SK-N-MC (cell line): ENCODE data around the gene ETS2.

ENCODE experiments used
- DNase-seq: peaks from one replicate; pipeline ENCODE4 v3.0.0-alpha.2; 2011; ENCODE audit warnings: low read depth, low spot score
- H3K27ac ChIP-seq: fragments of 200-600 bp; sonication (generic); 2 replicates; pipeline ENCODE4 v1.5.1; 2016; ENCODE audit warnings: mixed run types
- H3K36me3 ChIP-seq: fragments of 200-600 bp; sonication (generic); 2 replicates; pipeline ENCODE4 v1.6.1; 2017; ENCODE audit warnings: antibody characterized with exemption, low read length, mixed read lengths; ENCODE audit not compliant: insufficient read depth
- H3K4me3 ChIP-seq: fragments of 200-600 bp; sonication (generic); 2 replicates; pipeline ENCODE4 v1.5.1; 2016
- H3K9ac ChIP-seq: fragments of 200-600 bp; sonication (generic); 2 replicates; pipeline ENCODE4 v1.8.0; 2017; ENCODE audit warnings: mixed run types, mixed read lengths; ENCODE audit not compliant: insufficient read length
- H3K9me3 ChIP-seq: fragments of 200-600 bp; sonication (generic); 2 replicates; pipeline ENCODE4 v1.6.1; 2017; ENCODE audit warnings: low read depth, mild to moderate bottlenecking, antibody characterized with exemption, low read length, moderate library complexity, mixed read lengths
- EZH2 ChIP-seq: fragments of 200-600 bp; sonication (generic); IDR thresholded peaks from one replicate; pipeline ENCODE4 v1.6.1; 2017; ENCODE audit warnings: antibody characterized with exemption
- FOXP2 ChIP-seq: optimal IDR thresholded peaks from 2 replicates; pipeline ENCODE3; 2011; ENCODE audit warnings: mild to moderate bottlenecking, moderate library complexity; ENCODE audit not compliant: insufficient read depth; ENCODE audit errors: extremely low read length, control extremely low read depth
- POLR2AphosphoS5 ChIP-seq: IDR thresholded peaks from 2 replicates; pipeline ENCODE4 v1.6.1; 2012; ENCODE audit warnings: mild to moderate bottlenecking, low read depth, low read length, borderline replicate concordance

Gene ETS2

GRCh38 chr21:38794978-38795377 is 10.8 kb upstream of the ETS2 start:
- no peak overlapping the region for H3K4me3 ChIP-seq
- H3K36me3 ChIP-seq = no peaks in the 10 kb centered on the region
- H3K9me3 ChIP-seq = no peaks in the 10 kb centered on the region
- TF ChIP-seq EZH2 (no peak), FOXP2 (no peak), POLR2AphosphoS5 (no peak)
- H3K27ac ChIP-seq = no peak overlapping the region
- DNase-seq = no peak
- H3K9ac ChIP-seq = no peak overlapping the region

DNA sequence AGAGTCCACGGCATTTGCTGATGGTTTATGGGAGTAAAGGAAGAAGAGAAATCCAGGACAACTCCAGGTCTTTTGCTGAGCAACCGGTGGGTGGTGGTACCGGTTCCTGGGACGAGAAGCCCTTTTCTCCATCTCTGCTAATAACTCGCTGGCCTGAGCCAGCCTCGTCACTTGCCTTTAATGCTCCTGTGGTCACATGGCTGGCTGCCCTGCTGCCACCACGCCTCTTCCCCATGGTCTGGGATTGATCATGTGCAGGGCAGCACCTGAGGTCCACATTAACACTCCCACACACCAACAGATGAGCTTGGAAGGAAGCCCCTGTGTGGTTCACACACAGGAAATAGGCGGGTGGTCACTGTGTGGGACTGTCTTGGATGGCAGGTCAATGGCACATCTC is 10.3 kb upstream of the ETS2 start:
- Histone ChIP-seq H3K36me3 (no peaks in the 10 kb centered on the region), H3K27ac (no peak overlapping the region), H3K9me3 (no peaks in the 10 kb centered on the region), H3K4me3 (no peak overlapping the region), H3K9ac (no peak overlapping the region)
- no peak for DNase-seq
- no peak for TF ChIP-seq EZH2
- TF ChIP-seq FOXP2 = no peak
- no peak for TF ChIP-seq POLR2AphosphoS5

DNA sequence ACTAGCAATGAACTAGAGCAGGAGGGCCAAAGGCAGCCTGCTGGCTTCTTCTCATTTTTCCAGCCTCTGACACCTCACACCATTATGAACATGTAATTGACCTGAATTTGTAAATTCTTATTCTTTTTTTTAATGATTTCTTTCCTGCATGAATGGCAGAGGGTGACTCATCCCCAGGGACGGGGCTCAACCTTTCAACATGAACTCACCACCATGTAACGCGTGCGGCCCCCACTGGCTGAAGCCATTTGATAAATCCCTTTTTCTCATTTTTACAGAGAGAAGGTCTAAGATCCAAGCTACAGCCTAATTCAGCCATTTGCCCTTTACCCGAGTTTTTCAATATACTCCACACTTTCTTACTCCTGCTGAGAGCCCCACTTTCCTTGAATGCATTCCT is 9.3 kb upstream of the ETS2 start:
- no peak for TF ChIP-seq EZH2
- TF ChIP-seq FOXP2 = no peak
- no peak for TF ChIP-seq POLR2AphosphoS5
- no peaks in the 10 kb centered on the region for H3K36me3 ChIP-seq
- no peak overlapping the region for H3K4me3 ChIP-seq
- H3K27ac ChIP-seq = no peak overlapping the region
- H3K9me3 ChIP-seq = no peaks in the 10 kb centered on the region
- no peak for DNase-seq
- H3K9ac ChIP-seq = no peak overlapping the region

GRCh38 chr21:38797470-38797869 is 8.3 kb upstream of the ETS2 start:
- Histone ChIP-seq H3K9me3 (no peaks in the 10 kb centered on the region), H3K36me3 (no peaks in the 10 kb centered on the region), H3K4me3 (no peak overlapping the region), H3K9ac (no peak overlapping the region), H3K27ac (no peak overlapping the region)
- TF ChIP-seq POLR2AphosphoS5 = no peak
- no peak for TF ChIP-seq EZH2
- TF ChIP-seq FOXP2 = no peak
- no peak for DNase-seq

DNA sequence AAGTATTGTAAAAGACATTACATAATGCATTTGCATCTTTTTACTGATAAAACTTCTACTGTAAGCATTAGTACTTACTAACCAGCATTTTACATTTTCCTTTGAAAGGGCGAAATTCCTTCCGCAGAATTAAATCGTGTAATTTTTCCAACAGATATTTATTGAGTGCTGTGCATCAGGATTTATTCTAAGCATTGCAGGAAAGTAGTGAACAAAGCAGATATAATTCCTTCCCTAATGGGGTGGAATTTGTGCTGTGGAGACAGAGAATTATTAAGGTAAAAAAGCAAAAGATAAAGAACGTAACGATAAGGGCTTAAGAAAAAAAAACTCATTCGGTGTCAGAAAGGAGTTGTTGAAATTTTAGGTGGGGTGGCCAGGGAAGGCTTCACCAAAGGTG is 7.6 kb upstream of the ETS2 start:
- Histone ChIP-seq H3K4me3 (no peak overlapping the region), H3K27ac (no peak overlapping the region), H3K9ac (no peak overlapping the region), H3K9me3 (no peaks in the 10 kb centered on the region), H3K36me3 (no peaks in the 10 kb centered on the region)
- no peak for TF ChIP-seq FOXP2
- no peak for TF ChIP-seq EZH2
- no peak for TF ChIP-seq POLR2AphosphoS5
- no peak for DNase-seq

GRCh38 chr21:38798481-38798882 is 7.2 kb upstream of the ETS2 start:
- Histone ChIP-seq H3K9ac (no peak overlapping the region), H3K9me3 (no peaks in the 10 kb centered on the region), H3K36me3 (no peaks in the 10 kb centered on the region), H3K27ac (no peak overlapping the region), H3K4me3 (no peak overlapping the region)
- no peak for TF ChIP-seq EZH2
- TF ChIP-seq FOXP2 = no peak
- no peak for TF ChIP-seq POLR2AphosphoS5
- DNase-seq = no peak

DNA sequence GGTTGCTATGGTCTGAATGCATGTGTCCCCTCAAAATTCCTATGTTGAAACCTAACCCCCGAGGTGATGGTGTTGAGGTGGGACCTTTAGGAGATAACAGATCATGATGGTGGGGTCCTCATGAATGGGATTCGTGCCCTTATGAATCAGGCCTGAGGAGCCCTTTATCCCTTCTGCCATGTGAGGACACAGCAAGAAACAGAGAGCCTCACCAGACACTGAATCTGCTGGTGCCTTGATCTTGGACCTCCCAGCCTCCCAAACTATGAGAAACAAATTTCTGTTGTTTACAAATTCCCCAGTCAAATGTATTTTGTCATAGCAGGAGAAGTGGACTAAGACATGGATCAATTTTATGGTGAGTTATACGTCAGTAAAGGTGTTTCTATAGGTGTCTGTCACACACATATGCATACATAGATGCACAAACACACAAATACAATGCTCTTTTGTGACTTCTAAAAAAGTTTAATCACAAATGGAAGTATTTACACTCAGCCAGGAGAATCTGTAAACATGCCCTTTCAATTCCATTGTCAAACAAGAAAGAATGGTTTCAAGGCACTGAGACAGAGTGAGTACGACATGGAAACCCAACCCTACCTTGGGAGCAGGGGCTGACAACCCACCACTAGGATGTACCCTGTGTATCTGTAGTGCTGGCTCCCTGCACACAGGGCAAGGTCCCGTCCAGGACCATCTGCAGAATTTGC is 5.5 kb upstream of the ETS2 start:
- no peak for DNase-seq
- TF ChIP-seq POLR2AphosphoS5 (no peak), EZH2 (no peak), FOXP2 (no peak)
- no peak overlapping the region for H3K9ac ChIP-seq
- H3K4me3 ChIP-seq = no peak overlapping the region
- H3K36me3 ChIP-seq = no peaks in the 10 kb centered on the region
- no peak overlapping the region for H3K27ac ChIP-seq
- no peaks in the 10 kb centered on the region for H3K9me3 ChIP-seq

GRCh38 chr21:38800924-38801744 is 4.6 kb upstream of the ETS2 start:
- Histone ChIP-seq H3K4me3 (no peak overlapping the region), H3K9ac (no peak overlapping the region), H3K27ac (no peak overlapping the region), H3K9me3 (no peaks in the 10 kb centered on the region), H3K36me3 (no peaks in the 10 kb centered on the region)
- no peak for DNase-seq
- no peak for TF ChIP-seq FOXP2
- TF ChIP-seq POLR2AphosphoS5 = no peak
- no peak for TF ChIP-seq EZH2
